Activated CD4-positive, alpha-beta T cell treated with anti-CD3 and anti-CD28 coated beads, Interleukin-2, amount 50 U/mL, for 4 hours (primary cell): Measurements from ENCODE around the gene C1QTNF1.
"Not testable (repeated sequence)": the region's sequence is repeated elsewhere in the genome, so short reads cannot be mapped to it uniquely, and the experiment has no call there.

Experiments used
- DNase-seq, 2 experiments: peaks; one replicate each; pipeline ENCODE4 v3.0.0-alpha.2; 2020

The C1QTNF1 gene

GRCh38 chr17:79006794-79007503 is 17.0 kb upstream of the C1QTNF1 start:
- no peak for DNase-seq

GRCh38 chr17:79007504-79008381 is 16.2 kb upstream of the C1QTNF1 start:
- no peak for DNase-seq

- DNase-seq: no peak
These were observed 15.1 kb upstream of the C1QTNF1 start for GRCh38 chr17:79008666-79009387.

DNA sequence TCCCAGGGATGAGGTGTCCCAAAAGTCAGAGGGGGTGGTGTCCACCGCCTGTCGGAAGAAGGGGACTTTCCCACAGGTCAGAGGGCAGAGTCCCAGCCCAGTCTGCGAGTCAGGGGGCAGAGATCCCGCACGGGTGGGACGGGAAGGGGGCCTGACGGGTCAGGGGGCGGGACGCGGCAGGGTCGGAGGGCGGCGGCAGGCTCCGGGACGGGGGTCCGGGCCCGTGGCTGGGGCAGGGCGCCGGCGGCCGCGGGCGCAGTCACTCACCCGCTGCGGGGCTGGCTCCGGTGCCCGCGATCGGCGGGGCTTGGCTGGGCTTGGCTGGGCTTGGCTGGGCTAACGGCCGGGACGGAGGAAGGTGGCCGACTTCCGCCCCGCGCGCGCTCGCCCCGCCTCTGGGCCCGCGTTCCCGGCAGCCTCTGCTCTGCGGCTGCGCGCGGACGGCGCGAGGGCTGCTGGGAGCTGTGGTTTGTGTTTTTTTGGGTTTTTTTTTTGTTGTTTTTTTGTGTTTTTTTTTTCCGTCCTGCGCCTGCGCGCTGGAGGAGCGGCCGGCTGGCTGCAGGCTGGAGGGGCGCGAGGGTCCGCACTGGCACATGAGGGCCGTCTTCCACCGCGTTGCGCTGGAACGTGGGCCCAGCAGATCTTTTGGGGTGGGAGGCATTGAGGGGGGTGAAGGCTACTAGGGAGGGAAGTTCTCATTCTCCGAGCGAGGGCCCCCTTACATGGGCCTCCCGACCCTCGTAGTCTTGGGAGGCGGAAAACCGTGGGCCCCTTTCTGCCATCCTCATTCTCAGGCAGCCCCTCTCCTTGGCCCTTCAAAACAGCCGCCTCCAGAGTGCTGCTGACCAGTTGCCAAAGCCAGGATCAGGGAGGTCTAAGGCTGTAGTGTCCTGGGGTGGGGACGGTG is 14.3 kb upstream of the C1QTNF1 start, which contains the start of gene CANT1:
Gene CANT1 (minus strand): TSS at position 368 of the 907 bp plus-strand sequence. CDS start 12,142 bp downstream, outside the sequence.
- peak; percentile 70 to 74 for DNase-seq

DNA sequence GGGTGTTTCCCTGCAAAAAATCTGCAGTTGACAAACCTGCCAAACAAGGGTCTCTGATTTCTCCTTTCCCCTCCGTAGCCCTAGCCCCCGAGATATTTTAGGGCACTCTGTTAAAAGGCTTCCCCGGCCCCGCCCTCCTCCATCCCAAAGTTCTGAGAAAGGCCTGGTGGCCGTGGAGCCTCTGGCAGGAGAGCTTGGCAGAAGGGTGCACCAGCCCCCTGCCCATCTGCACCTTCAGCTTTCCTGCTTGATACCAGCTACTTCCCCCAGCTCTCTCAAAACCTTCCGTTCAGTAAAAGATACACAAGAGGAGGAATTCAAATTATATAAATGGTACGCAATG is 13.7 kb upstream of the C1QTNF1 start:
- DNase-seq: no peak

- DNase-seq: no peak
These were observed 12.4 kb upstream of the C1QTNF1 start for GRCh38 chr17:79011451-79012147.

- DNase-seq: no peak
These were observed 11.3 kb upstream of the C1QTNF1 start for GRCh38 chr17:79012563-79013134.

- DNase-seq: no peak
These were observed 9.7 kb upstream of the C1QTNF1 start for GRCh38 chr17:79014158-79014758.

GRCh38 chr17:79017546-79018369 is 6.2 kb upstream of the C1QTNF1 start:
- no peak for DNase-seq

DNA sequence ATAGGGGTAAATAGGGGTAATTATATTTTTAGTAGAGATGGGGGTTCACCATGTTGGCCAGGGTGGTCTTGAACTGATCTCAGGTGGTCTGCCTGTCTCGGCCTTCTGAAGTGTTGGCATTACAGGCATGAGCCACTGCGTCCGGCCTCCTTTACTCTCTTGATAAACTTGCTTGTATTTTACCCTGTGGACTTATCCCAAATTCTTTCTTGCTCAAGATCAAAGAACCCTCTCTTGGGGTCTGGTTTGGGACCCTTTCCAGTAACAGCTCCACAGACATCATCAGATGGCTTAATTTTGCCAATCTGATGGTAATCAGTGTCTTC is 5.6 kb upstream of the C1QTNF1 start:
- DNase-seq: no peak

- DNase-seq: no peak
These were observed 4.7 kb upstream of the C1QTNF1 start for GRCh38 chr17:79019261-79019631.

- peak; percentile 42 to 44 for DNase-seq
These were observed 4.1 kb upstream of the C1QTNF1 start for GRCh38 chr17:79019632-79020584.

- no peak for DNase-seq
These were observed 3.2 kb upstream of the C1QTNF1 start for GRCh38 chr17:79020631-79021301.

- not testable (repeated sequence) for DNase-seq
These were observed 2.0 kb upstream of the C1QTNF1 start for GRCh38 chr17:79021929-79022328.

GRCh38 chr17:79022507-79022991 is 1.4 kb upstream of the C1QTNF1 start:
- no peak for DNase-seq

DNA sequence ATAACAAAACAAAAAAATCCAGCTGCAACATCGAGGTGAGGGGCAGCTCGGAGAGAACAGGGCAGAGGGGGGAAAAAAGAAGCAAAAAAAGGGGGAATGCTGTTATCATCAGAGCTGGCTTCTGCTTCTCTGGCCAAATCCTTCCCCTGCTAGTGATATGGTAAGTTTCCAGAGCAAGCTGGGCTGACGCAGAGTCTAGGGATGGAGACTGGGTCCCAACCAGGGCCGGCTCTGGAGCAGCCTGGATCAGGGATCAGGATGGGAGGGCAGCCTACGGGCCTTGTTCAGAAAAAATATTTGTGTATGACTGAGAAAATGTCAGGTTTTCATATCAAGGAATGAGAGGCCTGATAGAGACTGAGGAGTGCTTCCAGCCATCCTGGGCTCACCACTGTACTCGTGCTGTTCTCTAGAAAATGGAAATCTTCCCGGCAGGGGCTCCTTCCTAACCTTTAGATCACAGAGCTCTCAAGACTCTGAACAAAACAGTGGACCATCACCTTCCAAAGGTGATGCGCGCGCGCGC is 726 bp upstream of the C1QTNF1 start:
- no peak for DNase-seq

- no peak for DNase-seq
These were observed 1.1 kb downstream of the C1QTNF1 start for GRCh38 chr17:79024901-79025737.
